ENCODE results near the gene HTT. TPM values are rescaled to one million over a fixed set of nuclear protein-coding genes. Genes with fewer than 3 reads are reported as not detected.
A peak's percentile ranks its signal among the peaks of the same experiment; 100 is the strongest.

Gene HTT
- total and polyA plus RNA-seq, 5 donors: 13.0 to 25.2 (median 23.1) TPM

DNA sequence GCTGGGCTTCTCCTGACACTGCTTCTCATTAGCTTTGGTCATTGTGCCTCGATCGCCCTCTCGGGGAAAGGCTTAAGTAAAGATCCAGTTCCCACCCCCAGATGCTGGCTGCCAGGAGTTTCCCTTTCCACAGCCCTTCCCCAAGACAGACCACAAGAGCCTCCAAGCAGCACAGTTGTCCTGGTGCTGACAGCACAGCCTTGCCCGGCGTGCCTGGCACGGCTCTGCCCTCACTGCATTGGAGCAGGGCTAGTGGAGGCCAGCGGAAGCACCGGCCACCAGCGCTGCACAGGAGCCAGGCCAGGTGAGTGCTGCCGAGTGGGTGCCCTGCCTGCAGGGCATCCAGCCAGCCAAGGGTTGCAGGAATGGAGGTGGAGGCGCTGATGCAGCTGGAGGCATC lies 164.8 kb downstream of the HTT start:
- intact Hi-C loops (cut with DNase I): no loop called here
- H3K4me1 ChIP-seq (ENCODE audit: control insufficient read depth, insufficient read depth, low read length): no peaks in the 10 kb centered on the region
- H3K9me3 ChIP-seq (ENCODE audit: control insufficient read depth, low read length): no peaks in the 10 kb centered on the region
- peak in 1 of 3 donors; percentile 27 for DNase-seq
- no peak for ATAC-seq
- H3K27ac ChIP-seq (ENCODE audit: low read length): no peak overlapping the region
- no peaks in the 10 kb centered on the region for H3K27me3 ChIP-seq (ENCODE audit: control insufficient read depth, insufficient read depth)
- WGBS: 93% methylated on average over 11 of the region's 11 CpGs
- no peak overlapping the region for H3K4me3 ChIP-seq (ENCODE audit: low read length)

GRCh38 chr4:3239998-3240920 lies 165.8 kb downstream of the HTT start:
- 89% methylated on average over 29 of the region's 29 CpGs for WGBS
- intact Hi-C loops (cut with DNase I): no loop called here
- Histone ChIP-seq H3K4me3 (ENCODE audit: low read length) (no peak overlapping the region), H3K27ac (ENCODE audit: low read length) (no peak overlapping the region), H3K9me3 (ENCODE audit: control insufficient read depth, low read length) (no peaks in the 10 kb centered on the region), H3K4me1 (ENCODE audit: control insufficient read depth, insufficient read depth, low read length) (no peaks in the 10 kb centered on the region), H3K27me3 (ENCODE audit: control insufficient read depth, insufficient read depth) (no peaks in the 10 kb centered on the region)
- ATAC-seq (no peak), DNase-seq (peak in 2 of 3 donors; percentile 21 to 44)

DNA sequence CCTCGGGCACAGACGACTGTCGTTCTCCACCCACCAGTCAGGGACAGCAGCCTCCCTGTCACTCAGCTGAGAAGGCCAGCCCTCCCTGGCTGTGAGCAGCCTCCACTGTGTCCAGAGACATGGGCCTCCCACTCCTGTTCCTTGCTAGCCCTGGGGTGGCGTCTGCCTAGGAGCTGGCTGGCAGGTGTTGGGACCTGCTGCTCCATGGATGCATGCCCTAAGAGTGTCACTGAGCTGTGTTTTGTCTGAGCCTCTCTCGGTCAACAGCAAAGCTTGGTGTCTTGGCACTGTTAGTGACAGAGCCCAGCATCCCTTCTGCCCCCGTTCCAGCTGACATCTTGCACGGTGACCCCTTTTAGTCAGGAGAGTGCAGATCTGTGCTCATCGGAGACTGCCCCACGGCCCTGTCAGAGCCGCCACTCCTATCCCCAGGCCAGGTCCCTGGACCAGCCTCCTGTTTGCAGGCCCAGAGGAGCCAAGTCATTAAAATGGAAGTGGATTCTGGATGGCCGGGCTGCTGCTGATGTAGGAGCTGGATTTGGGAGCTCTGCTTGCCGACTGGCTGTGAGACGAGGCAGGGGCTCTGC lies 166.5 kb downstream of the HTT start:
- DNase-seq (peak in 2 of 3 donors; percentile 28 to 31), ATAC-seq (no peak)
- H3K27ac ChIP-seq (ENCODE audit: low read length): no peak overlapping the region
- 68% methylated on average over 13 of the region's 13 CpGs for WGBS
- H3K4me3 ChIP-seq (ENCODE audit: low read length): no peak overlapping the region
- no peaks in the 10 kb centered on the region for H3K9me3 ChIP-seq (ENCODE audit: control insufficient read depth, low read length)
- intact Hi-C loops (cut with DNase I): no loop called here
- H3K4me1 ChIP-seq (ENCODE audit: control insufficient read depth, insufficient read depth, low read length): no peaks in the 10 kb centered on the region
- H3K27me3 ChIP-seq (ENCODE audit: control insufficient read depth, insufficient read depth): no peaks in the 10 kb centered on the region

- no peaks in the 10 kb centered on the region for H3K9me3 ChIP-seq (ENCODE audit: control insufficient read depth, low read length)
- no peaks in the 10 kb centered on the region for H3K27me3 ChIP-seq (ENCODE audit: control insufficient read depth, insufficient read depth)
- 65% methylated on average over 17 of the region's 17 CpGs for WGBS
- DNase-seq: peak in 1 of 3 donors; percentile 64
- no peak overlapping the region for H3K27ac ChIP-seq (ENCODE audit: low read length)
- H3K4me3 ChIP-seq (ENCODE audit: low read length): no peak overlapping the region
- no peaks in the 10 kb centered on the region for H3K4me1 ChIP-seq (ENCODE audit: control insufficient read depth, insufficient read depth, low read length)
- intact Hi-C loops (cut with DNase I): no loop called here
- no peak for ATAC-seq
Measured at GRCh38 chr4:3241898-3242524, 167.5 kb downstream of the HTT start.

- ATAC-seq: no peak
- Histone ChIP-seq H3K4me1 (ENCODE audit: control insufficient read depth, insufficient read depth, low read length) (no peaks in the 10 kb centered on the region), H3K4me3 (ENCODE audit: low read length) (no peak overlapping the region), H3K27ac (ENCODE audit: low read length) (no peak overlapping the region), H3K9me3 (ENCODE audit: control insufficient read depth, low read length) (no peaks in the 10 kb centered on the region), H3K27me3 (ENCODE audit: control insufficient read depth, insufficient read depth) (no peaks in the 10 kb centered on the region)
- intact Hi-C loops (cut with DNase I): no loop called here
- peak in 1 of 3 donors; percentile 42 for DNase-seq
- WGBS: 75% methylated on average over 23 of the region's 23 CpGs
Measured at GRCh38 chr4:3243136-3243780, 168.8 kb downstream of the HTT start.

GRCh38 chr4:3244002-3244401 lies 169.5 kb downstream of the HTT start:
- no peak overlapping the region for H3K27ac ChIP-seq (ENCODE audit: low read length)
- 78% methylated on average over 1 of the region's 1 CpG for WGBS
- H3K4me3 ChIP-seq (ENCODE audit: low read length): no peak overlapping the region
- intact Hi-C loops (cut with DNase I): no loop called here
- no peaks in the 10 kb centered on the region for H3K4me1 ChIP-seq (ENCODE audit: control insufficient read depth, insufficient read depth, low read length)
- H3K27me3 ChIP-seq (ENCODE audit: control insufficient read depth, insufficient read depth): no peaks in the 10 kb centered on the region
- DNase-seq (peak in 1 of 3 donors; percentile 24), ATAC-seq (no peak)
- H3K9me3 ChIP-seq (ENCODE audit: control insufficient read depth, low read length): no peaks in the 10 kb centered on the region

- DNase-seq: peak in 2 of 3 donors; percentile 10 to 38
- Histone ChIP-seq H3K27ac (ENCODE audit: low read length) (no peak overlapping the region), H3K27me3 (ENCODE audit: control insufficient read depth, insufficient read depth) (no peaks in the 10 kb centered on the region), H3K9me3 (ENCODE audit: control insufficient read depth, low read length) (no peaks in the 10 kb centered on the region), H3K4me3 (ENCODE audit: low read length) (no peak overlapping the region), H3K4me1 (ENCODE audit: control insufficient read depth, insufficient read depth, low read length) (no peaks in the 10 kb centered on the region)
- intact Hi-C loops (cut with DNase I): no loop called here
- 88% methylated on average over 9 of the region's 9 CpGs for WGBS
- no peak for ATAC-seq
Measured at GRCh38 chr4:3244747-3245146, 170.3 kb downstream of the HTT start.

DNA sequence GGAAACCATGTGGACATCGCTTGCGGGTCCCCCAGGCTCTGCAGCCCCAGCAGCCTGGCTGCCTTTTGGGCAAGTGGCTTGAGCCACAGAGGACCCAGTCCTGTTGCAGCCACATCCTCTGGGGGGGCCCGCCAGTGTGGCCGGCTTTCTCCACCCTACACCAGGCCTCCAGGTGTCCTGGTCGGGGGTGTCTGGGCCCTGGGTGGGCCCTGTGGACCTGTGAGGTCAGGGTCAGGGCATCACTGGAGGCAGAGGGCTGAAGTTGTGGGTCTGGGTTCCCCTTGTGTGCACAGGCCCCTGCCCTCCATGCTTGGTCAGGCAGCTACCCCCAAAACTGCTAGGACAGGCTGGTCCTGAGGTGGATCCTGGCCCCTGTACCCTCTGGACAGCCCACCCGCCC lies 171.2 kb downstream of the HTT start:
- peak in 1 of 3 donors; percentile 37 for DNase-seq
- WGBS: 92% methylated on average over 6 of the region's 6 CpGs
- H3K4me3 ChIP-seq (ENCODE audit: low read length): no peak overlapping the region
- H3K4me1 ChIP-seq (ENCODE audit: control insufficient read depth, insufficient read depth, low read length): no peaks in the 10 kb centered on the region
- no peak for ATAC-seq
- no peak overlapping the region for H3K27ac ChIP-seq (ENCODE audit: low read length)
- H3K9me3 ChIP-seq (ENCODE audit: control insufficient read depth, low read length): no peaks in the 10 kb centered on the region
- H3K27me3 ChIP-seq (ENCODE audit: control insufficient read depth, insufficient read depth): no peaks in the 10 kb centered on the region
- intact Hi-C loops (cut with DNase I): no loop called here

DNA sequence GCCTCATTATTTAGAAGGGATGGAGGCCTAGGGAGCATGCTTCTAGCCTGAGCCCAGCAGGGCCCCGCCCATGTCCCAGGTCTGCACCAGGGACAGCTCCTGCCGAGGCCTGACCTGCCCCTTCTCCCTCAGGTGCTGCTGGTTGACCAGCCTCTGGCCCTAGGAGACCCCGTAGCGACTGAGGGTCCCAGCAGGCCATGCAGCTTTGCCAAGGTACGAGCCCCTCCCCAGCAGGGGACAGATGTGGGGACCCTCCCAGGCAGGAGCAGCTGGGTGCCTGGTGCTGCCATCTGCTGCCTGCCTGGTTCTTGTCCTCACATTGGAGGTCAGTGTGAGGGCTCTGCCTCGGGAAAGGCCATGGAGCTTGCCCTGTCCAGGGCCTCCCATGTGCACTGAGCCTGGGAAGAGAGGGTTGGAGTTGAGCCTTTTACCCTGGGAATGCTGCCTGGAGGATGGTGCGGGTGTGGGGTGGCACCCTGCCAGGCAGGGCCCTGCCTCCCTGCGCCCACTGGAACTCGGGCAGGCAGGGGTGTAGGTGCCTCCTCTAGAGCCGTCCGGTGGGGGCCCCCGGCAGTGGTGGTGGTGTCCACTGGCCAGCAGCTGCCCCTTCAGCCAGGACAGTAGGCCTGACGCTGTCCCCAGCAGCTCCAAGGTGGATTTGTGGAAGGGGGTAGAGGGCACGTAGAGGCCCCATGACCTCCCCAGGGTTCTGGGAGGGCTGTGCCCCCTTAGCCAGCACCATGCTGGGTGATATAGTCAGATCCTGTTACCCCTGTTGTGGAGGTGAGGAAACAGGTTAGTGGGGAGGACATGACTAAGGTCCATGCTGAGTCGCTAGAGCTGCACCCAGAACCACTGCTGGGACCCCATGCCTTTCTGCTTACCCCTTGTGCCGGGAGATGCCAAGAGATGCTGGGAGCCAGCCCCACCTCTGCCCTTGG lies 172.2 kb downstream of the HTT start:
- peak; percentile 7 to 49 (median 47) for DNase-seq
- Histone ChIP-seq H3K27ac (ENCODE audit: low read length) (no peak overlapping the region), H3K4me3 (ENCODE audit: low read length) (no peak overlapping the region), H3K4me1 (ENCODE audit: control insufficient read depth, insufficient read depth, low read length) (no peaks in the 10 kb centered on the region), H3K9me3 (ENCODE audit: control insufficient read depth, low read length) (no peaks in the 10 kb centered on the region), H3K27me3 (ENCODE audit: control insufficient read depth, insufficient read depth) (no peaks in the 10 kb centered on the region)
- 74% methylated on average over 16 of the region's 16 CpGs for WGBS
- ATAC-seq: no peak
- intact Hi-C loops (cut with DNase I): no loop called here

All from right cardiac atrium (tissue), 5 donors.